ENCODE results near the gene SDK1.

The SDK1 gene

DNA sequence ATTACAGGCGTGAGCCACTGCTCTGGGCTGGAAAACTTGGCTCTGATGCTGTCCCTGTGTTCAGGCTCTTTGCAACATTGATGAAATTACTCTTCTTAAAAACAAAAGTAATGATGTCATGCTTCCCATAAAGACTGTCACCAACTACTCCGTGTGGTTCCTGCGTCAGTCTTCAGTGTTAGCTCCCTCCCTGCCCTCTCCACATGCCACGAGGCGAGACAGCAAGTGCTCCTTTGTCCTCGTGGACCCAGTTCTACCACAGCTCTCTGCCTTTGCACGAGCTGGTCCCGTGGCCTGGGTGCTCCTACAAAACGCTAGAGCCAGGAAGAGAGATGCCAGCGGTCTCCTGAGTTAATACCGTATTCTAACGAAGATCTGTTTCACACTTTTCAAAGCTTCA is 194.5 kb downstream of the SDK1 start:
- H3K27me3 Mint-ChIP-seq: no peaks in the 10 kb centered on the region
- intact Hi-C loops (cut with micrococcal nuclease): no loop called here
- H3K4me3 Mint-ChIP-seq: no peak overlapping the region
- no peaks in the 10 kb centered on the region for H3K36me3 Mint-ChIP-seq (ENCODE audit: low read depth)
- H3K27ac Mint-ChIP-seq: no peak overlapping the region
- peaks cover 23% of the 10 kb centered on the region for H3K9me3 Mint-ChIP-seq
- no peaks in the 10 kb centered on the region for H3K4me1 Mint-ChIP-seq (ENCODE audit: low read depth)

DNA sequence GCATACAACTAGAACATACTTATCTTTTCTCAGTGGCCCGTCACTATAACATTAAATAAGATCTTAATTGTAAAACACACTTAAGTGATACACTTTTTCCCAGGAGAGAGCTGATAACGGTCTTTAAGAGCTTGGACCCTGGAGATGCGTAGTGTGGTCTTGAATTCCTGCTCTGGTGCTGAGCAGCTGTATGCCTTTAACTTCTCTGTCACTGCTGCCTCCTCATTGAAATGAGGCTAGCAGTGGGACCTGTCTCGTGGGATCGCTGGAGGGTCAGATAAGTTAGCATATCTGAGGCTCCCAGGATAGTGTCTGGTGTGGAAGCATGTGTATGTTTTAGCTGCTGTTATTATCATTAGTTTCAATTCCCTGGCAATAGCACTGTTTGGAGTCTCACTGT is 194.9 kb downstream of the SDK1 start:
- Mint-ChIP-seq H3K27ac (no peak overlapping the region), H3K4me1 (ENCODE audit: low read depth) (no peaks in the 10 kb centered on the region), H3K36me3 (ENCODE audit: low read depth) (no peaks in the 10 kb centered on the region), H3K27me3 (no peaks in the 10 kb centered on the region), H3K4me3 (no peak overlapping the region), H3K9me3 (peaks cover 28% of the 10 kb centered on the region)
- intact Hi-C loops (cut with micrococcal nuclease): no loop called here

- intact Hi-C loops (cut with micrococcal nuclease): no loop called here
- peaks cover 31% of the 10 kb centered on the region for H3K9me3 Mint-ChIP-seq
- H3K4me3 Mint-ChIP-seq: no peak overlapping the region
- H3K27me3 Mint-ChIP-seq: no peaks in the 10 kb centered on the region
- no peak overlapping the region for H3K27ac Mint-ChIP-seq
- no peaks in the 10 kb centered on the region for H3K36me3 Mint-ChIP-seq (ENCODE audit: low read depth)
- no peaks in the 10 kb centered on the region for H3K4me1 Mint-ChIP-seq (ENCODE audit: low read depth)
Measured at GRCh38 chr7:3497796-3498195, 196.7 kb downstream of the SDK1 start.

GRCh38 chr7:3501671-3502070 is 200.6 kb downstream of the SDK1 start:
- Mint-ChIP-seq H3K27me3 (no peaks in the 10 kb centered on the region), H3K36me3 (ENCODE audit: low read depth) (no peaks in the 10 kb centered on the region), H3K27ac (no peak overlapping the region), H3K4me3 (no peak overlapping the region), H3K9me3 (peaks cover 40% of the 10 kb centered on the region), H3K4me1 (ENCODE audit: low read depth) (no peaks in the 10 kb centered on the region)
- intact Hi-C loops (cut with micrococcal nuclease): no loop called here

- H3K9me3 Mint-ChIP-seq: peaks cover 44% of the 10 kb centered on the region
- no peak overlapping the region for H3K27ac Mint-ChIP-seq
- H3K4me3 Mint-ChIP-seq: no peak overlapping the region
- H3K27me3 Mint-ChIP-seq: no peaks in the 10 kb centered on the region
- H3K36me3 Mint-ChIP-seq (ENCODE audit: low read depth): no peaks in the 10 kb centered on the region
- no peaks in the 10 kb centered on the region for H3K4me1 Mint-ChIP-seq (ENCODE audit: low read depth)
- intact Hi-C loops (cut with micrococcal nuclease): no loop called here
Measured at GRCh38 chr7:3504384-3504783, 203.3 kb downstream of the SDK1 start.

- intact Hi-C loops (cut with micrococcal nuclease): no loop called here
- Mint-ChIP-seq H3K4me1 (ENCODE audit: low read depth) (no peaks in the 10 kb centered on the region), H3K4me3 (no peak overlapping the region), H3K27ac (no peak overlapping the region), H3K36me3 (ENCODE audit: low read depth) (no peaks in the 10 kb centered on the region), H3K27me3 (no peaks in the 10 kb centered on the region), H3K9me3 (peaks cover 25% of the 10 kb centered on the region)
Measured at GRCh38 chr7:3510101-3511020, 209.3 kb downstream of the SDK1 start.

- Mint-ChIP-seq H3K27ac (no peak overlapping the region), H3K27me3 (no peaks in the 10 kb centered on the region), H3K4me3 (no peak overlapping the region), H3K9me3 (no peaks in the 10 kb centered on the region), H3K4me1 (ENCODE audit: low read depth) (no peaks in the 10 kb centered on the region), H3K36me3 (ENCODE audit: low read depth) (no peaks in the 10 kb centered on the region)
- intact Hi-C loops (cut with micrococcal nuclease): no loop called here
Measured at GRCh38 chr7:3517344-3517743, 216.3 kb downstream of the SDK1 start.

DNA sequence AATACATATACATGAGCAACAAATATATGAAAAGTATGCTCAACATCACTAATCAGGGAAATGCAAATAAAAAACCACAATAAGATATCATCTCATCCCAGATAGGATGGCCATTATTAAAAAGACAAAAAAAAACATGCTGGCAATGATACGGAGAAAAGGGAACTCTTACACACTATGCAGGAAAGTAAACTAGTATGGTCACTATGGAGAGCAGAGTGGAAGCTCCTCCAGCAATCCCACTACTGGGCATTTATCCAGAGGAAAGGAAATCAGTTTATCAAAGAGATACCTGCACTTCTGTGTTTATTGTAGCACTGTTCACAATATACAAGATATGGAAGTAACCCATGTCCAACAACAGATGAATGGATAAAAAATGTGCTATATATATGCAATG is 217.5 kb downstream of the SDK1 start:
- no peaks in the 10 kb centered on the region for H3K9me3 Mint-ChIP-seq
- intact Hi-C loops (cut with micrococcal nuclease): no loop called here
- no peaks in the 10 kb centered on the region for H3K36me3 Mint-ChIP-seq (ENCODE audit: low read depth)
- H3K4me1 Mint-ChIP-seq (ENCODE audit: low read depth): no peaks in the 10 kb centered on the region
- H3K4me3 Mint-ChIP-seq: no peak overlapping the region
- no peak overlapping the region for H3K27ac Mint-ChIP-seq
- H3K27me3 Mint-ChIP-seq: no peaks in the 10 kb centered on the region

DNA sequence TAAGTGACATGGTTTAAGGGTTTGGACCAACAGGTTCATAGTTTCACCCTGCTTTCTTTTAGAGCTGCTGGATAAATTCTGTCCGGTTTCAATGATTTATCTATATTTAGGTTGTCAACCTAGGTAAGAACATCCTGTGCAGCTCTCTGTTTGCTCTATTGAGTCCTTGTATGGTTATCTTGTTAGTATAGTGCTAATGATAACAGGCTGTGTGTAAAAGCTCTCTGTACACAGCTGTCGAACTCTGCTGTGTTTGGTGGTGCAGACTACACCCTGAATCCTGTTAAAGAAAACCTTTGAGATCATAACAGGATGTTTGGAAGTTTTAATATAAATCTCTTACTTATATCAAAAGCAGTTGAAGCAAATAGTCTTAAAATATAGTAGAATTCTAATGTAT is 219.2 kb downstream of the SDK1 start:
- H3K27ac Mint-ChIP-seq: no peak overlapping the region
- H3K4me1 Mint-ChIP-seq (ENCODE audit: low read depth): no peaks in the 10 kb centered on the region
- no peaks in the 10 kb centered on the region for H3K27me3 Mint-ChIP-seq
- H3K9me3 Mint-ChIP-seq: no peaks in the 10 kb centered on the region
- no peaks in the 10 kb centered on the region for H3K36me3 Mint-ChIP-seq (ENCODE audit: low read depth)
- intact Hi-C loops (cut with micrococcal nuclease): no loop called here
- no peak overlapping the region for H3K4me3 Mint-ChIP-seq

- no peak overlapping the region for H3K27ac Mint-ChIP-seq
- H3K4me1 Mint-ChIP-seq (ENCODE audit: low read depth): no peaks in the 10 kb centered on the region
- no peaks in the 10 kb centered on the region for H3K9me3 Mint-ChIP-seq
- peaks cover 1% of the 10 kb centered on the region for H3K27me3 Mint-ChIP-seq
- no peak overlapping the region for H3K4me3 Mint-ChIP-seq
- intact Hi-C loops (cut with micrococcal nuclease): no loop called here
- no peaks in the 10 kb centered on the region for H3K36me3 Mint-ChIP-seq (ENCODE audit: low read depth)
Measured at GRCh38 chr7:3527496-3528124, 226.6 kb downstream of the SDK1 start.

GRCh38 chr7:3533040-3533439 is 232.0 kb downstream of the SDK1 start:
- no peak overlapping the region for H3K27ac Mint-ChIP-seq
- H3K27me3 Mint-ChIP-seq: no peaks in the 10 kb centered on the region
- no peaks in the 10 kb centered on the region for H3K36me3 Mint-ChIP-seq (ENCODE audit: low read depth)
- H3K4me3 Mint-ChIP-seq: no peak overlapping the region
- H3K4me1 Mint-ChIP-seq (ENCODE audit: low read depth): no peaks in the 10 kb centered on the region
- intact Hi-C loops (cut with micrococcal nuclease): no loop called here
- H3K9me3 Mint-ChIP-seq: no peaks in the 10 kb centered on the region

DNA sequence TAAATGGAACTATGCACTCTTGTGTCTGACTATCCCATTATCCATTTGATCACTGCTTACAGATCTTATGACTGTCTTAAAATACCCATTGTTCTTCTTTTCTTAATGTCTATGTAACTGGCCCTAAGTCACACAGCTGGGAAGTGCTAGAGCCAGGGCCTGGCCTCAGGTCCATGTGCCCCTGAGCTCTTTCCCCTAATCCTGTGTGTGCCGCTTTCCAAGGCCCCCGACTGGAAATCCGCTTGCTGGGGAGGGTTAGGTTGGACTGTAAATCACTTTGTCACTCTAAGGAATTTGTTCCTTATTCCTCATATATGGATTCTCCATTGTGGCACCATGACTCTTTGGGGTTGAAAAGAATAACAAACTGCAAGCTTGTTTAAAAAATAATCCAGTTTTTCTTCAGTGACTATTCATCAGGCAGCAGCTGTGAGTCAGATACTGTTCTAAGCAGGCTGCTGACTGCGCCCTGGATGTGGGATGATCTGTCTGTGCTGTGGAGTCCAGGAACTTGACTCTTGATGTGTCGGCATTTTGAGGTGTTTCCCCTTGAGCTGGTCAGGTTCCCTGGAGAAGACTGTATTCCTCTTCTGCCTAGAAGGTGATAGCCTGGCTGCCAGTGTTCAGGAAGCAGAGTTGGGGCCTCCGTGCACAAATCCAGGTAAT is 236.3 kb downstream of the SDK1 start:
- H3K27me3 Mint-ChIP-seq: no peaks in the 10 kb centered on the region
- no peak overlapping the region for H3K27ac Mint-ChIP-seq
- H3K4me1 Mint-ChIP-seq (ENCODE audit: low read depth): no peaks in the 10 kb centered on the region
- intact Hi-C loops (cut with micrococcal nuclease): no loop called here
- H3K9me3 Mint-ChIP-seq: no peaks in the 10 kb centered on the region
- no peak overlapping the region for H3K4me3 Mint-ChIP-seq
- H3K36me3 Mint-ChIP-seq (ENCODE audit: low read depth): no peaks in the 10 kb centered on the region

DNA sequence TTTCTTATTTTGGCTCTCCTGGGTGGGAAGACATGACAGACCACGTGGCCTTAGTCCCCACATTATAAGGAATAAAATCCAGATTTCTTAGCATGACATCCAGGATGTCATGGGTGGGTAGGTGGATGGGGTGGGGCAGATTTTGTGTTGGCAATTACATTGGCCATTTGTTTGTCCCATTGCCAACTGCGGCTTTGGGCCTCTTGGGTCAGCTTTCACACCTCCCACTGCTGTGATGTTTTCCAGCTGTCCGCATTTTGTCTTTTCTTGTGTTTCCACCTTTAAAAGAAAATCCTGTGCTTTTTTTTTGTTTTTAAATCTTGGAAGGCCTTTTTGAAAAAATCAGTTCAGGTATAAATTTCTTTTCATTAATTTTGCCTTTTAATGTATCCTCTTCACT is 237.0 kb downstream of the SDK1 start:
- Mint-ChIP-seq H3K4me3 (no peak overlapping the region), H3K4me1 (ENCODE audit: low read depth) (no peaks in the 10 kb centered on the region), H3K9me3 (no peaks in the 10 kb centered on the region), H3K27ac (no peak overlapping the region), H3K36me3 (ENCODE audit: low read depth) (no peaks in the 10 kb centered on the region), H3K27me3 (no peaks in the 10 kb centered on the region)
- intact Hi-C loops (cut with micrococcal nuclease): no loop called here

DNA sequence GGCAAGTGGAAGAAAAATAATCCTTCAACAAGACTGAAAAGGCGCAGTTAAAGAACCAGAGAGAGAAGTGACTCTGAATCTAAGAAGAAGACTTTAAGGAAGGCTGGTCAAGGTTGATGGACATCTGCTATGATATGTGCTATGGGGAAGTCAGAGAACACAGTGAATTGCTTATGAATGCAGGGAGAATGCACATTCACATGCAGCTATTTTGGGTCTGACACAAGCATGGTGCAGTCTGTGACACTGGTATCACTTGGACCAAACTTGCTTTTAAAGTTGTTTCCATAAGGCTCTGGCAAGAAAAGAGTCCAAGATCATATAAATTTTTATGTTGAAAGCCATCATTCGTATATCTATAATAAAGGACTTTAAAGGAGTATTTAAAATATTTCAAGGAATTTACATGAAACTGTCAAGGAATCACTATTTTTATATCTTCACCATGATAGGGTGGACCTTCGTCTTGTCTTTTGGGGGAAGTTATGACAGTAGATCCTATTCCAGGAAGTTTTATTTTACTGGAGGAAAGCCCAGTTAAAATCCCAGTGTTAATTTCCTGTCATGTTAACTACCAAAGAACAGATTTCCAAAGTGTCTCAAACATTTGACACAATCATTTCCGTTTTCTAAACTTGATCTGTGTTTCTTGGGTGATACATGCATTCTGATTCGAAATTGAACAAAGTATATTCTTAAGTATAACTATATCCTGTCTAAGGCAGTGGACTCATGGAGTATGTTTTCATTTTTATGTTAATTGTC is 239.6 kb downstream of the SDK1 start:
- H3K27ac Mint-ChIP-seq: no peak overlapping the region
- H3K36me3 Mint-ChIP-seq (ENCODE audit: low read depth): no peaks in the 10 kb centered on the region
- H3K4me3 Mint-ChIP-seq: no peak overlapping the region
- no peaks in the 10 kb centered on the region for H3K27me3 Mint-ChIP-seq
- intact Hi-C loops (cut with micrococcal nuclease): no loop called here
- no peaks in the 10 kb centered on the region for H3K9me3 Mint-ChIP-seq
- H3K4me1 Mint-ChIP-seq (ENCODE audit: low read depth): no peaks in the 10 kb centered on the region
